ENCODE results near the gene MEGF6. TPM values are rescaled to one million over a fixed set of nuclear protein-coding genes. Genes with fewer than 3 reads are reported as not detected.

Gene MEGF6
- total and polyA plus RNA-seq, 2 donors (not counting 3 experiments of a cell fraction or from before 2014, with no cell fraction given) = 22.5 to 63.7 TPM

- intact Hi-C loops (cut with micrococcal nuclease) = no loop called here
- H2AFZ ChIP-seq (ENCODE audit: low read depth, low read length) = no peak overlapping the region
- H3K79me2 ChIP-seq (ENCODE audit: control insufficient read depth, insufficient read depth, low read length) = no peaks in the 10 kb centered on the region
- no peak overlapping the region for H3K4me2 ChIP-seq (ENCODE audit: insufficient read depth, low read length)
- no peak for TF ChIP-seq POLR2A (IDR thresholded peaks at IDR 0.05; ENCODE audit: low read depth, low read length)
- no peak for TF ChIP-seq MAX (IDR thresholded peaks at IDR 0.05; ENCODE audit: insufficient read depth, insufficient read length)
- no peak for TF ChIP-seq POLR2AphosphoS5 (IDR thresholded peaks at IDR 0.05; ENCODE audit: insufficient read depth, low read depth, low read length)
- no peak for TF ChIP-seq JUN (IDR thresholded peaks at IDR 0.05; ENCODE audit: borderline replicate concordance, insufficient read depth, insufficient read length, low read depth)
- no peaks in the 10 kb centered on the region for H4K20me1 ChIP-seq (replicated peaks; ENCODE audit: control insufficient read depth, extremely low read depth, insufficient read depth, low read length)
- no peak for FAIRE-seq
- ChIA-PET POLR2A (no interaction called here), CTCF (interaction anchor here (1.0 kb wide), 1 partner anchor 15 kb away, joined by 3 read pairs; no protein-coding TSS in a partner anchor)
- no peak overlapping the region for H3K9ac ChIP-seq (replicated peaks; ENCODE audit: extremely low read depth, insufficient read depth, low read length)
- no peaks in the 10 kb centered on the region for H3K9me3 ChIP-seq (replicated peaks; ENCODE audit: control insufficient read depth, insufficient read depth, low read length)
- no peak for DNase-seq (ENCODE audit: low read depth, low spot score)
- no peaks in the 10 kb centered on the region for H3K27me3 ChIP-seq (ENCODE audit: control insufficient read depth in 2 of 2, insufficient read depth in 2 of 2, low read length in 2 of 2)
- H3K4me3 ChIP-seq (replicated peaks in 1 of 3; ENCODE audit: insufficient read depth in 1 of 3, low read depth in 1 of 3, low read length in 3 of 3) = no peak overlapping the region
- H3K4me1 ChIP-seq (ENCODE audit: control insufficient read depth, extremely low read depth, insufficient read depth, low read length) = peaks cover 10% of the 10 kb centered on the region
- no TSS peak for BruUV-seq (replicated peaks)
- no peak overlapping the region for H3K27ac ChIP-seq (ENCODE audit: insufficient read depth, low read depth, low read length)
- no peaks in the 10 kb centered on the region for H3K9me1 ChIP-seq (replicated peaks; ENCODE audit: control insufficient read depth, extremely low read depth, insufficient read depth, low read length)
- dilution Hi-C loops (cut with MboI; ENCODE audit: extremely low pct_ligation_motif_present, low sequenced_read_pairs) = no loop called here
- no peaks in the 10 kb centered on the region for H3K36me3 ChIP-seq (ENCODE audit: control insufficient read depth in 2 of 2, extremely low read depth in 1 of 2, insufficient read depth in 2 of 2, low read length in 2 of 2)
Measured at GRCh38 chr1:3506041-3506440, 105.3 kb downstream of the MEGF6 start.

DNA sequence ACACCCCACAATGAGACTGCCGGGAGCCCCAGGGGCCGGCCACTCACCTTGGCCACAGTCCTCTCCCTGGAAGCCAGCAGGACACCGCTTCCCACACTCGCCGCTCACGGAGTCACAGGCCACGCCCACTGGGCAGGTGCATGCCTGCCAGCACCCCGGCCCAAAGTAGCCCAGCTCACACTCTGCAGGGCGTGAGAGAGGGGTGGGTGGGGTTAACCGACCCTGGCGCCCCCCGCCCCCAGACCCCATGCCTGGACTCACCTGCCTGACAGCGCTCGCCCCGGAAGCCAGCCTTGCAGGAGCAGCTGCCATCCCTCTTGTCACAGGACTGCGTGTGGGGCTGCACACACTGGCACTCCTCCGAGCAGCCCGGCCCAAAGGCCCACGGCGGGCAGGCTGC lies 106.1 kb downstream of the MEGF6 start:
- TF ChIP-seq EZH2 (IDR thresholded peaks at IDR 0.05; ENCODE audit: borderline replicate concordance, low read depth, low read length, severe bottlenecking) (no peak), FOS (IDR thresholded peaks at IDR 0.05; ENCODE audit: borderline replicate concordance, insufficient read depth, low read length) (no peak)
- intact Hi-C loops (cut with micrococcal nuclease) (no loop called here), dilution Hi-C loops (cut with MboI; ENCODE audit: extremely low pct_ligation_motif_present, low sequenced_read_pairs) (no loop called here)
- H3K4me3 ChIP-seq (replicated peaks in 1 of 3; ENCODE audit: insufficient read depth in 1 of 3, low read depth in 1 of 3, low read length in 3 of 3) = no peak overlapping the region
- no peak overlapping the region for H3K9ac ChIP-seq (replicated peaks; ENCODE audit: extremely low read depth, insufficient read depth, low read length)
- H3K36me3 ChIP-seq (ENCODE audit: control insufficient read depth in 2 of 2, extremely low read depth in 1 of 2, insufficient read depth in 2 of 2, low read length in 2 of 2) = no peaks in the 10 kb centered on the region
- no peaks in the 10 kb centered on the region for H3K27me3 ChIP-seq (ENCODE audit: control insufficient read depth in 2 of 2, insufficient read depth in 2 of 2, low read length in 2 of 2)
- DNase-seq (ENCODE audit: low read depth, low spot score) = no peak
- ChIA-PET POLR2A (interaction anchor here (0.6 kb wide), 1 partner anchor 1384 kb away, joined by 8 read pairs; no protein-coding TSS in a partner anchor), CTCF (interaction anchor here (1.4 to 2.0 kb wide), 5 partner anchors 15 to 114 kb away, joined by 3 to 26 read pairs (median 7); no protein-coding TSS in a partner anchor)
- no peak for FAIRE-seq
- no TSS peak for BruUV-seq (replicated peaks)
- H4K20me1 ChIP-seq (replicated peaks; ENCODE audit: control insufficient read depth, extremely low read depth, insufficient read depth, low read length) = no peaks in the 10 kb centered on the region
- no peaks in the 10 kb centered on the region for H3K79me2 ChIP-seq (ENCODE audit: control insufficient read depth, insufficient read depth, low read length)
- H3K4me2 ChIP-seq (ENCODE audit: insufficient read depth, low read length) = no peak overlapping the region
- H3K4me1 ChIP-seq (ENCODE audit: control insufficient read depth, extremely low read depth, insufficient read depth, low read length) = peaks cover 10% of the 10 kb centered on the region
- no peak overlapping the region for H2AFZ ChIP-seq (ENCODE audit: low read depth, low read length)
- no peaks in the 10 kb centered on the region for H3K9me1 ChIP-seq (replicated peaks; ENCODE audit: control insufficient read depth, extremely low read depth, insufficient read depth, low read length)
- H3K27ac ChIP-seq (ENCODE audit: insufficient read depth, low read depth, low read length) = peak overlapping the region; percentile 90
- no peaks in the 10 kb centered on the region for H3K9me3 ChIP-seq (replicated peaks; ENCODE audit: control insufficient read depth, insufficient read depth, low read length)

Data from endothelial cell of umbilical vein (primary cell).